ENCODE measurements around the gene VSNL1.

The VSNL1 gene

GRCh38 chr2:17652681-17653394 lies 112.3 kb downstream of the VSNL1 start:
- no peak for DNase-seq

GRCh38 chr2:17657759-17658158 lies 117.3 kb downstream of the VSNL1 start:
- no peak for DNase-seq

- no peak for DNase-seq
These were observed 117.9 kb downstream of the VSNL1 start for GRCh38 chr2:17658251-17658843.

GRCh38 chr2:17660219-17660618 lies 119.7 kb downstream of the VSNL1 start:
- no peak for DNase-seq

- DNase-seq: no peak
These were observed 121.0 kb downstream of the VSNL1 start for GRCh38 chr2:17661460-17661859.

- no peak for DNase-seq
These were observed 122.2 kb downstream of the VSNL1 start for GRCh38 chr2:17662723-17663122.

- no peak for DNase-seq
These were observed 124.0 kb downstream of the VSNL1 start for GRCh38 chr2:17664534-17664933.

- no peak for DNase-seq
These were observed 127.4 kb downstream of the VSNL1 start for GRCh38 chr2:17667898-17668297.

- DNase-seq: no peak
These were observed 132.3 kb downstream of the VSNL1 start for GRCh38 chr2:17672583-17673317.

- DNase-seq: no peak
These were observed 134.3 kb downstream of the VSNL1 start for GRCh38 chr2:17674817-17675216.

- DNase-seq: no peak
These were observed 139.6 kb downstream of the VSNL1 start for GRCh38 chr2:17680119-17680518.

GRCh38 chr2:17682098-17682857 lies 141.8 kb downstream of the VSNL1 start:
- DNase-seq: no peak

- no peak for DNase-seq
These were observed 143.5 kb downstream of the VSNL1 start for GRCh38 chr2:17683981-17684380.

- no peak for DNase-seq
These were observed 148.1 kb downstream of the VSNL1 start for GRCh38 chr2:17688600-17688999.

GRCh38 chr2:17689010-17689409 lies 148.5 kb downstream of the VSNL1 start:
- DNase-seq: no peak

GRCh38 chr2:17690776-17691175 lies 150.3 kb downstream of the VSNL1 start:
- DNase-seq: no peak

Data from GDM1 (cell line).